ENCODE measurements around the gene L2HGDH. TPM values are rescaled to one million over a fixed set of nuclear protein-coding genes. Genes with fewer than 3 reads are reported as not detected.

Gene L2HGDH
- total RNA-seq, 2 donors from 2014 or later, result 15.9 to 23.2 TPM

DNA sequence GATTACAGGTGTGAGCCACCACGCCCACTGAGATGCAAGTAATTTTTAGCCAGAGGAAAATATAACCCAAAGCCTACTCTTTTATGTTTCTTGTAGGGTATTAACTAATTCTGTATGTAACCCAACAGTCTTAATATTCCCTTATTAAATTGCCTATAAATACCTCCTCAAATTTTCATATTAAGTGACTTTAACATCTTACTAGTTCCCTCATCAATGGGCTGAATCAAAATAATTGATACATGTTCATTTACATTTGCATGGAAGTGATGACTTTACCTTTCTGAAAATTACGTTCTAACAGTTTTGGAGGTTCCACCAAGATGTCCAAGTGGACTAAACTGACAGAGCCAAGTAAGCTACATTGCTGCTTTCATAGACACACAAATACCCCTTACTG, 83.7 kb downstream of the L2HGDH start:
- peaks cover 33% of the 10 kb centered on the region for H3K4me1 Mint-ChIP-seq
- H3K9ac ChIP-seq (ENCODE audit: extremely low read depth, low read length, poor library complexity, severe bottlenecking), result no peak overlapping the region
- peaks cover 12% of the 10 kb centered on the region for H3K9me3 ChIP-seq (ENCODE audit: control insufficient read depth, low read length)
- H3K27me3 ChIP-seq (ENCODE audit: control insufficient read depth, insufficient read depth, low read length, poor library complexity, severe bottlenecking), result no peaks in the 10 kb centered on the region
- peaks cover 10% of the 10 kb centered on the region for H3K36me3 Mint-ChIP-seq (ENCODE audit: low read depth)
- peaks cover 4% of the 10 kb centered on the region for H3K4me1 ChIP-seq (ENCODE audit: control insufficient read depth, insufficient read depth, low read length)
- no peak overlapping the region for H3K4me3 Mint-ChIP-seq
- H3K27ac Mint-ChIP-seq, result no peak overlapping the region
- TF ChIP-seq, protein P1, sequence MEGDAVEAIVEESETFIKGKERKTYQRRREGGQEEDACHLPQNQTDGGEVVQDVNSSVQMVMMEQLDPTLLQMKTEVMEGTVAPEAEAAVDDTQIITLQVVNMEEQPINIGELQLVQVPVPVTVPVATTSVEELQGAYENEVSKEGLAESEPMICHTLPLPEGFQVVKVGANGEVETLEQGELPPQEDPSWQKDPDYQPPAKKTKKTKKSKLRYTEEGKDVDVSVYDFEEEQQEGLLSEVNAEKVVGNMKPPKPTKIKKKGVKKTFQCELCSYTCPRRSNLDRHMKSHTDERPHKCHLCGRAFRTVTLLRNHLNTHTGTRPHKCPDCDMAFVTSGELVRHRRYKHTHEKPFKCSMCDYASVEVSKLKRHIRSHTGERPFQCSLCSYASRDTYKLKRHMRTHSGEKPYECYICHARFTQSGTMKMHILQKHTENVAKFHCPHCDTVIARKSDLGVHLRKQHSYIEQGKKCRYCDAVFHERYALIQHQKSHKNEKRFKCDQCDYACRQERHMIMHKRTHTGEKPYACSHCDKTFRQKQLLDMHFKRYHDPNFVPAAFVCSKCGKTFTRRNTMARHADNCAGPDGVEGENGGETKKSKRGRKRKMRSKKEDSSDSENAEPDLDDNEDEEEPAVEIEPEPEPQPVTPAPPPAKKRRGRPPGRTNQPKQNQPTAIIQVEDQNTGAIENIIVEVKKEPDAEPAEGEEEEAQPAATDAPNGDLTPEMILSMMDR (conservative IDR thresholded peaks at IDR 0.05), result no peak
- DNase-seq, result no peak
- 98 to 100% methylated on average over 1 to 2 of the region's 2 CpGs for WGBS, 2 experiments (ENCODE audit: insufficient coverage in 1 of 2, insufficient read length in 1 of 2)
- no peaks in the 10 kb centered on the region for H3K36me3 ChIP-seq (ENCODE audit: control insufficient read depth, insufficient read depth, low read length)
- H3K9me3 Mint-ChIP-seq, result peaks cover 12% of the 10 kb centered on the region
- peak overlapping the region; percentile 1 for H3K4me3 ChIP-seq (ENCODE audit: low read length)
- H3K27me3 Mint-ChIP-seq (ENCODE audit: insufficient read depth), result no peaks in the 10 kb centered on the region
- no peak overlapping the region for H3K27ac ChIP-seq (ENCODE audit: low read depth, low read length)

DNA sequence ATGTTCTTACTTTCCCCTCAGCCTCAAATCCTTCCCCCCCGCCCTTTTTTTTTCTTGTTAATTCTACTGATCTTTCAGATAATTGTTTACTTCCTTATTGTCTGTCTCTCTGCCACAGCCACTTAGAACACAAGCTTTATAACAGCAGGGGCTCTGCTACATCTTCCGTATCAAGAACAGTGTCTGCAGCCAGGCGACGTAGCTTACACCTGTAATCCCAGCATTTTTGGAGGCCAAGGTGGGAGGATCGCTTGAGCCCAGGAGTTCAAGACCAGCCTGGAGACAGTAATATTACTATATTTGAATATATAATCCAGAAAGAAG, 86.1 kb downstream of the L2HGDH start:
- Histone ChIP-seq H3K27ac (ENCODE audit: low read depth, low read length) (no peak overlapping the region), H3K4me1 (ENCODE audit: control insufficient read depth, insufficient read depth, low read length) (peaks cover 4% of the 10 kb centered on the region), H3K36me3 (ENCODE audit: control insufficient read depth, insufficient read depth, low read length) (no peaks in the 10 kb centered on the region), H3K27me3 (ENCODE audit: control insufficient read depth, insufficient read depth, low read length, poor library complexity, severe bottlenecking) (no peaks in the 10 kb centered on the region), H3K9ac (ENCODE audit: extremely low read depth, low read length, poor library complexity, severe bottlenecking) (no peak overlapping the region), H3K4me3 (ENCODE audit: low read length) (no peak overlapping the region), H3K9me3 (ENCODE audit: control insufficient read depth, low read length) (peaks cover 12% of the 10 kb centered on the region)
- TF ChIP-seq, protein P1 (conservative IDR thresholded peaks at IDR 0.05), result no peak
- Mint-ChIP-seq H3K9me3 (peaks cover 12% of the 10 kb centered on the region), H3K4me1 (peaks cover 36% of the 10 kb centered on the region), H3K27ac (no peak overlapping the region), H3K27me3 (ENCODE audit: insufficient read depth) (no peaks in the 10 kb centered on the region), H3K36me3 (ENCODE audit: low read depth) (peaks cover 15% of the 10 kb centered on the region), H3K4me3 (no peak overlapping the region)
- DNase-seq, result peak; percentile 66
- WGBS, 2 experiments (ENCODE audit: insufficient coverage in 1 of 2, insufficient read length in 1 of 2), result 30 to 40% methylated on average over 2 to 5 of the region's 5 CpGs

DNA sequence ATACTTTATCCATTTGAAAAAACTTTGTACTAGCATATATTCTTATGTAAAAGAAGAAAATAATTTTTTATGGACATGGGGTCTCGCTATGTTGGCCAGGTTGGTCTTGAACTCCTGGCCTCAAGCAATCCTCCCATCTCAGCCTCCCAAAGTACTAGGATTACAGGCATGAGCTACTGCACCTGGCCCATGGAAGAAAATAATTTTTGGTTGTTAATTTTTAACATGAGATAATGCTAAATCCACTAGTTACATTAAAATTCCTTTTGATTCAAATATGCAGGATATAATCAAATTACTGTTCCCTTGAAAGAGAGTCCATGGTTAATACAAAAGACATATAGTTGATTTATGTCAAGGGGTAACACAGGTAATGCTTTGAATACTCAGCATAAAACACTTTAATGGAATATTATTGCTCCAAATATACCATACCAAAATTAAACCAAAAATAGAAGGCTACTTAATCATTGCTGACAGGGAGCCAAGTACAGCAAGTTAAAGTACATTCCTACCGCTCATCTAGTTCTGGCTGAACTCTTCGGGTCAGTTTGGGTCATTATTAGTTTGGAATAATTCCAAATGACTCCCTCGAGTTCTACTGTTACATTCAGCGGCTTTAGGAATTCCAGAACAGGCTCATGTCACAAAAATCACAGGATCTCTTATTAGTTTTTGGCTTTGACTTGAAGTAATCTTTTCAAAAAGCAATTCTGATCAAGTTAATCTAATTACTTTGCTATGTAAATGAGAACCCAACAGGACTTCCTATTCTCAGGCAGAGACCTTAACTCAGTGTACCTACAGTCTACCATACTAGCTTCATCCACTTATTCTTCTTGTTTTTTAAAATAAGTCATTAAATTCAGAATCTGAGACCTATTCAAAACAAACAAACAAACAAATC, 86.7 kb downstream of the L2HGDH start:
- H3K4me1 Mint-ChIP-seq, result peaks cover 35% of the 10 kb centered on the region
- 80 to 86% methylated on average over 4 to 5 of the region's 5 CpGs for WGBS, 2 experiments (ENCODE audit: insufficient coverage in 1 of 2, insufficient read length in 1 of 2)

More for the DNA sequence above, 86.7 kb downstream of the L2HGDH start:
- Histone ChIP-seq H3K4me3 (ENCODE audit: low read length) (no peak overlapping the region), H3K9ac (ENCODE audit: extremely low read depth, low read length, poor library complexity, severe bottlenecking) (no peak overlapping the region), H3K4me1 (ENCODE audit: control insufficient read depth, insufficient read depth, low read length) (peaks cover 4% of the 10 kb centered on the region), H3K27me3 (ENCODE audit: control insufficient read depth, insufficient read depth, low read length, poor library complexity, severe bottlenecking) (no peaks in the 10 kb centered on the region), H3K27ac (ENCODE audit: low read depth, low read length) (no peak overlapping the region), H3K36me3 (ENCODE audit: control insufficient read depth, insufficient read depth, low read length) (no peaks in the 10 kb centered on the region), H3K9me3 (ENCODE audit: control insufficient read depth, low read length) (peaks cover 12% of the 10 kb centered on the region)
- DNase-seq, result no peak
- Mint-ChIP-seq H3K36me3 (ENCODE audit: low read depth) (peaks cover 15% of the 10 kb centered on the region), H3K4me3 (no peak overlapping the region), H3K9me3 (peaks cover 12% of the 10 kb centered on the region), H3K27me3 (ENCODE audit: insufficient read depth) (no peaks in the 10 kb centered on the region), H3K27ac (no peak overlapping the region)
- TF ChIP-seq, protein P1 (conservative IDR thresholded peaks at IDR 0.05), result no peak

Data from endodermal cell (in vitro differentiated cells).